CD14-positive monocyte (primary cell): ENCODE results near the gene CLDND1. TPM values are rescaled to one million over a fixed set of nuclear protein-coding genes. Genes with fewer than 3 reads are reported as not detected.

Experiments
- DNase-seq, 3 donors: peaks; one replicate each; pipeline ENCODE4 v3.0.0-alpha.2; 2011 to 2022
- H2AFZ ChIP-seq: 2 replicates; pipeline ENCODE4 v1.6.0; 2012; ENCODE audit warnings: mild to moderate bottlenecking, low read depth, low read length, inconsistent platforms; ENCODE audit not compliant: insufficient read depth, poor library complexity, severe bottlenecking
- H3K27ac ChIP-seq, 2 donors: 1 replicate in 1 of 2; 2 replicates in 1 of 2; pipeline ENCODE4 v1.5.1; 2012 to 2013; ENCODE audit warnings: low read length in 2 of 2, control low read depth in 1 of 2, inconsistent platforms in 1 of 2, low read depth in 1 of 2, mild to moderate bottlenecking in 1 of 2
- H3K27me3 ChIP-seq, 2 donors: one replicate each; pipeline versions ENCODE4 v1.6.0 to v1.6.1; 2011 to 2013; ENCODE audit warnings: low read length in 2 of 2; ENCODE audit not compliant: control insufficient read depth in 2 of 2, insufficient read depth in 2 of 2
- H3K36me3 ChIP-seq, 2 donors: replicated peaks in 1 of 2; 1 replicate in 1 of 2; 2 replicates in 1 of 2; pipeline versions ENCODE4 v1.5.1 to v1.6.1; 2012 to 2013; ENCODE audit warnings: low read length in 2 of 2, control low read depth in 1 of 2, inconsistent platforms in 1 of 2, mild to moderate bottlenecking in 1 of 2; ENCODE audit not compliant: insufficient read depth in 2 of 2, control insufficient read depth in 1 of 2
- H3K4me1 ChIP-seq, 2 donors: 1 replicate in 1 of 2; 2 replicates in 1 of 2; pipeline versions ENCODE4 v1.5.1 to v1.6.1; 2012 to 2013; ENCODE audit warnings: low read length in 2 of 2, control low read depth in 1 of 2, inconsistent platforms in 1 of 2, mild to moderate bottlenecking in 1 of 2, moderate library complexity in 1 of 2; ENCODE audit not compliant: insufficient read depth in 2 of 2, control insufficient read depth in 1 of 2
- H3K4me2 ChIP-seq: replicated peaks from 2 replicates; pipeline ENCODE3; 2012; ENCODE audit warnings: low read length, moderate library complexity, mild to moderate bottlenecking; ENCODE audit not compliant: poor library complexity, severe bottlenecking; ENCODE audit errors: extremely low read depth
- H3K4me3 ChIP-seq, 3 experiments: fragments of 200-600 bp in 1 of 3; sonication (generic) in 1 of 3; replicated peaks in 1 of 3; 1 replicate in 2 of 3; 2 replicates in 1 of 3; pipeline ENCODE4 v1.5.1; 2011 to 2013; ENCODE audit warnings: low read length in 3 of 3, mild to moderate bottlenecking in 3 of 3, control low read depth in 2 of 3, low read depth in 2 of 3, inconsistent platforms in 1 of 3, moderate library complexity in 1 of 3
- H3K79me2 ChIP-seq: 2 replicates; pipeline ENCODE4 v1.6.0; 2012; ENCODE audit warnings: mild to moderate bottlenecking, control low read depth, inconsistent platforms, low read length, moderate library complexity; ENCODE audit not compliant: insufficient read depth
- H3K9ac ChIP-seq: 2 replicates; pipeline ENCODE4 v1.6.0; 2017; ENCODE audit warnings: low read length, mild to moderate bottlenecking; ENCODE audit not compliant: insufficient read depth, poor library complexity, severe bottlenecking
- H3K9me3 ChIP-seq, 2 donors: replicated peaks in 1 of 2; 1 replicate in 1 of 2; 2 replicates in 1 of 2; pipeline versions ENCODE4 v1.5.1 to v1.6.1; 2012 to 2013; ENCODE audit warnings: low read length in 2 of 2, control low read depth in 1 of 2; ENCODE audit not compliant: control insufficient read depth in 1 of 2, insufficient read depth in 1 of 2
- H4K20me1 ChIP-seq: 2 replicates; pipeline ENCODE4 v1.6.0; 2012; ENCODE audit warnings: mild to moderate bottlenecking, low read length, control low read depth, moderate library complexity; ENCODE audit not compliant: insufficient read depth
- H3K27ac Mint-ChIP-seq, 7 donors: one replicate each; pipeline ENCODE4 v1.8.0; 2020; ENCODE audit warnings: mild to moderate bottlenecking in 7 of 7, mixed read lengths in 7 of 7, moderate library complexity in 6 of 7, inconsistent platforms in 2 of 7
- H3K27me3 Mint-ChIP-seq, 3 donors: one replicate each; pipeline ENCODE4 v1.8.0; 2021 to 2022; ENCODE audit warnings: low read depth in 3 of 3, mild to moderate bottlenecking in 3 of 3, mixed read lengths in 3 of 3, moderate library complexity in 3 of 3, inconsistent platforms in 1 of 3
- H3K36me3 Mint-ChIP-seq, 2 donors: one replicate each; pipeline ENCODE4 v1.8.0; 2020; ENCODE audit warnings: mixed read lengths in 2 of 2, inconsistent platforms in 1 of 2, mild to moderate bottlenecking in 1 of 2
- H3K4me1 Mint-ChIP-seq: one replicate; pipeline ENCODE4 v1.8.0; 2020; ENCODE audit warnings: mild to moderate bottlenecking, mixed read lengths
- H3K4me3 Mint-ChIP-seq, 2 donors: one replicate each; pipeline ENCODE4 v1.8.0; 2020; ENCODE audit warnings: mild to moderate bottlenecking in 2 of 2, mixed read lengths in 2 of 2, moderate library complexity in 1 of 2
- H3K9me3 Mint-ChIP-seq, 7 donors: one replicate each; pipeline ENCODE4 v1.8.0; 2020 to 2022; ENCODE audit warnings: mixed read lengths in 7 of 7, mild to moderate bottlenecking in 6 of 7, moderate library complexity in 6 of 7, inconsistent platforms in 2 of 7
- WGBS: methylation state at CpG from one replicate; pipeline ENCODE4 v1.1.5; 2013; ENCODE audit warnings: missing lambda C conversion rate; ENCODE audit not compliant: insufficient coverage; 5-methylcytosine and 5-hydroxymethylcytosine counted together
- intact Hi-C, 2 donors: fragments of 100-400 bp; cut with micrococcal nuclease; formaldehyde crosslinking; loops; one replicate each; pipeline versions ENCODE4 v1.15.0 to v1.15.1; 2023
- polyA plus RNA-seq, 3 donors: library from polyadenylated mRNA; depleted of rRNA in 1 of 3; unstranded in 2 of 3; stranded (reverse) in 1 of 3; fragments of 300-500 nt in 2 of 3; fragments of >200 nt in 1 of 3; fragmentation: Illumina TruSeq in 2 of 3; gene quantifications; 1 replicate in 2 of 3; 2 replicates in 1 of 3; pipeline ENCODE4 v1.2.3, GENCODE V29; 2012 to 2021
- TF ChIP-seq, protein P1 (sequence below): fragments of 200-600 bp; IDR thresholded peaks from one replicate; pipeline ENCODE4 v1.8.0; 2022; ENCODE audit warnings: antibody characterized with exemption, mild to moderate bottlenecking

The CLDND1 gene
- polyA plus RNA-seq, 3 donors, result 65.3 to 91.8 (median 76.0) TPM

DNA sequence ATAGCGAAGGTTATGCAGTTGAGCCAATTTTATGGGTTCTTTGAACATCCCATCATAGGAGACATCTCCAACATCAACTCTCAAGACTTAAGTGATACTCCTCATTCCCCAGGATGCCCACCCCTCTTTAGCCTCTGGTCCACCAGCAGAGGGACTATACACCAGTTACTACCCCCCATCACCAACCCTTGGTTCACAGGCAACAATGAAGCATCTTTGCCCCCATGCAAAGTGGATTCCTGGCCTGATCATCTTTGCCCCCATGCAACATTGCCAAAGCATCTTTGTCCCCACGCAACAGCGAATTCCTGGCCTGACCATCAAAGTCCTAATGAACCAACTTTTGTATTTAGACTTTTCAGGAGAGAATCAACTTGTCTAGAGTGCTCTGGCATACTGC, 28.1 kb upstream of the CLDND1 start:
- peaks cover 28% of the 10 kb centered on the region for H3K4me1 Mint-ChIP-seq
- H3K27me3 Mint-ChIP-seq, result peaks cover 0 to 7% (median 3%) of the 10 kb centered on the region in 3 donors
- intact Hi-C loops, result no loop called here
- Histone ChIP-seq H3K4me1 (peaks cover 17 to 28% of the 10 kb centered on the region in 2 donors), H3K9ac (no peak overlapping the region), H3K79me2 (no peaks in the 10 kb centered on the region), H3K27ac (no peak overlapping the region), H3K27me3 (no peaks in the 10 kb centered on the region), H3K36me3 (no peaks in the 10 kb centered on the region), H3K4me2 (no peak overlapping the region), H2AFZ (no peak overlapping the region), H4K20me1 (no peaks in the 10 kb centered on the region), H3K9me3 (no peaks in the 10 kb centered on the region), H3K4me3 (no peak overlapping the region)
- TF ChIP-seq, protein P1, sequence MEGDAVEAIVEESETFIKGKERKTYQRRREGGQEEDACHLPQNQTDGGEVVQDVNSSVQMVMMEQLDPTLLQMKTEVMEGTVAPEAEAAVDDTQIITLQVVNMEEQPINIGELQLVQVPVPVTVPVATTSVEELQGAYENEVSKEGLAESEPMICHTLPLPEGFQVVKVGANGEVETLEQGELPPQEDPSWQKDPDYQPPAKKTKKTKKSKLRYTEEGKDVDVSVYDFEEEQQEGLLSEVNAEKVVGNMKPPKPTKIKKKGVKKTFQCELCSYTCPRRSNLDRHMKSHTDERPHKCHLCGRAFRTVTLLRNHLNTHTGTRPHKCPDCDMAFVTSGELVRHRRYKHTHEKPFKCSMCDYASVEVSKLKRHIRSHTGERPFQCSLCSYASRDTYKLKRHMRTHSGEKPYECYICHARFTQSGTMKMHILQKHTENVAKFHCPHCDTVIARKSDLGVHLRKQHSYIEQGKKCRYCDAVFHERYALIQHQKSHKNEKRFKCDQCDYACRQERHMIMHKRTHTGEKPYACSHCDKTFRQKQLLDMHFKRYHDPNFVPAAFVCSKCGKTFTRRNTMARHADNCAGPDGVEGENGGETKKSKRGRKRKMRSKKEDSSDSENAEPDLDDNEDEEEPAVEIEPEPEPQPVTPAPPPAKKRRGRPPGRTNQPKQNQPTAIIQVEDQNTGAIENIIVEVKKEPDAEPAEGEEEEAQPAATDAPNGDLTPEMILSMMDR, result no peak
- H3K36me3 Mint-ChIP-seq, result no peaks in the 10 kb centered on the region
- peaks cover 0 to 4% (median 0%) of the 10 kb centered on the region in 7 donors for H3K9me3 Mint-ChIP-seq
- DNase-seq, result no peak
- 95% methylated on average over 2 of the region's 3 CpGs for WGBS
- no peak overlapping the region for H3K4me3 Mint-ChIP-seq
- no peak overlapping the region for H3K27ac Mint-ChIP-seq

DNA sequence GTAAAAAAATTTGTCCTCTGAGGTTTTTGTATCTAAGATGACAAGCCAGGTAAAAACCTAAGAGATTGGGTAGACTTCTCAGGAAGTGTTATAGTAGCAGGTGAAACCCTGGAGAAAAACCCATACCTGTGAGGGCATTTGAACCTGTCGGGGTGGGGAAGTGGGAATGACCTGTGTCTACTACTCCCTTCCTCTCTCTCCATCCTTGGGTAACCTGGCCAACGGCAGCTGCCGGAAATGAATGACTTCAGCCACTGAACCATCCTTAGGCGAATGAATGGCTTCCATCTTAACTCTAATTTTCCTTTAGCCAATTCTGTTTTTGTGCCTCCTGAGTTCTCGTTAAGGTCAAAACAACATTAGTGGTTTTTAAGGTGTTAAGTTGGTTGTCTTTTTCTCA, 25.8 kb upstream of the CLDND1 start:
- no peak overlapping the region for H3K4me3 Mint-ChIP-seq
- Histone ChIP-seq H3K79me2 (no peaks in the 10 kb centered on the region), H3K4me2 (no peak overlapping the region), H3K36me3 (no peaks in the 10 kb centered on the region), H3K9ac (no peak overlapping the region), H3K9me3 (no peaks in the 10 kb centered on the region), H4K20me1 (no peaks in the 10 kb centered on the region), H2AFZ (no peak overlapping the region), H3K4me1 (peaks cover 9 to 14% of the 10 kb centered on the region in 2 donors), H3K27me3 (no peaks in the 10 kb centered on the region), H3K27ac (no peak overlapping the region), H3K4me3 (no peak overlapping the region)
- peaks cover 0 to 7% (median 3%) of the 10 kb centered on the region in 3 donors for H3K27me3 Mint-ChIP-seq
- peaks cover 16% of the 10 kb centered on the region for H3K4me1 Mint-ChIP-seq
- TF ChIP-seq, protein P1, result no peak
- H3K27ac Mint-ChIP-seq, result no peak overlapping the region
- intact Hi-C loops, result no loop called here
- H3K9me3 Mint-ChIP-seq, result peaks cover 0 to 4% (median 0%) of the 10 kb centered on the region in 7 donors
- no peak for DNase-seq
- WGBS, result 100% methylated on average over 2 of the region's 5 CpGs
- no peaks in the 10 kb centered on the region for H3K36me3 Mint-ChIP-seq
